Gastrocnemius medialis (tissue), 4 donors: ENCODE results near the gene PPP2R1B. TPM values are rescaled to one million over a fixed set of nuclear protein-coding genes. Genes with fewer than 3 reads are reported as not detected.

Experiments
- ATAC-seq, 2 donors: fragments of 150-250 bp; one replicate each; pipeline ENCODE4 v1.9.1; 2016
- DNase-seq, 2 donors: peaks; one replicate each; pipeline ENCODE4 v3.0.0-alpha.2; 2019
- H3K27ac ChIP-seq, 4 donors: fragments of 200-600 bp; sonication (generic); 1 replicate in 1 of 4; 2 replicates in 3 of 4; pipeline ENCODE4 v1.5.1; 2016 to 2018; ENCODE audit warnings: mild to moderate bottlenecking in 2 of 4, moderate library complexity in 1 of 4
- H3K27me3 ChIP-seq, 3 donors: fragments of 200-600 bp; sonication (generic) in 2 of 3; 1 replicate in 1 of 3; 2 replicates in 2 of 3; pipeline versions ENCODE4 v1.5.1 to v1.6.0; 2016 to 2019; ENCODE audit warnings: mild to moderate bottlenecking in 1 of 3, moderate library complexity in 1 of 3
- H3K36me3 ChIP-seq, 2 donors: fragments of 200-600 bp; sonication (generic) in 1 of 2; one replicate each; pipeline ENCODE4 v1.5.1; 2017 to 2018
- H3K4me1 ChIP-seq, 2 donors: fragments of 200-600 bp; sonication (generic) in 1 of 2; one replicate each; pipeline ENCODE4 v1.5.1; 2016 to 2017; ENCODE audit warnings: mild to moderate bottlenecking in 2 of 2
- H3K4me3 ChIP-seq, 4 donors: fragments of 200-600 bp; sonication (generic) in 3 of 4; 1 replicate in 1 of 4; 2 replicates in 3 of 4; pipeline ENCODE4 v1.5.1; 2016 to 2019; ENCODE audit warnings: mild to moderate bottlenecking in 2 of 4
- H3K9me3 ChIP-seq, 3 donors: fragments of 200-600 bp; sonication (generic) in 2 of 3; 1 replicate in 1 of 3; 2 replicates in 2 of 3; pipeline ENCODE4 v1.5.1; 2016 to 2019
- CTCF ChIP-seq, 5 experiments: fragments of 450-650 bp in 3 of 5; fragments of 200-600 bp in 2 of 5; sonication (generic) in 2 of 5; IDR thresholded peaks in 4 of 5; conservative IDR thresholded peaks in 1 of 5; 1 replicate in 4 of 5; 2 replicates in 1 of 5; pipeline ENCODE4 v1.5.1; 2016 to 2019; ENCODE audit warnings: antibody characterized with exemption in 5 of 5, mild to moderate bottlenecking in 3 of 5, moderate library complexity in 3 of 5
- POLR2A ChIP-seq, 2 donors: fragments of 450-650 bp; IDR thresholded peaks; one replicate each; pipeline ENCODE4 v1.6.1; 2017; ENCODE audit warnings: antibody characterized with exemption in 2 of 2, mild to moderate bottlenecking in 2 of 2, moderate library complexity in 2 of 2
- in situ Hi-C, 4 donors: fragments of 200-750 bp; cut with MboI; loops; one replicate each; pipeline versions ENCODE4 v1.15.0 to v1.8.0; 2017; ENCODE audit warnings: low sequenced_read_pairs in 4 of 4
- intact Hi-C: fragments of 100-400 bp; cut with DNase I; formaldehyde crosslinking; loops from one replicate; pipeline ENCODE4 v1.15.1; 2023; ENCODE audit warnings: low total_unique reads
- total RNA-seq, 4 donors: library from RNA; depleted of rRNA; stranded (reverse); fragments of >200 nt; gene quantifications; one replicate each; pipeline versions ENCODE4 v1.1.0 to v1.2.3, GENCODE V29; 2016

Gene PPP2R1B
- total RNA-seq, 4 donors from 2014 or later: 7.3 to 16.0 (median 9.4) TPM

GRCh38 chr11:111694851-111695250, 71.3 kb downstream of the PPP2R1B start:
- peak overlapping the region; percentile 65 to 81 (median 68) for H3K27ac ChIP-seq
- DNase-seq (peak in 1 of 2 donors; percentile 40), ATAC-seq (peak; percentile 68 to 84)
- no peaks in the 10 kb centered on the region for H3K36me3 ChIP-seq
- intact Hi-C loops (loop anchor here (1.0 to 5.0 kb wide), 3 partner anchors 16 to 93 kb away; partner anchors contain the start of gene SIK2), in situ Hi-C loops (no loop called here)
- TF ChIP-seq CTCF (IDR thresholded peaks at IDR 0.05 in 4 of 5, conservative IDR thresholded peaks at IDR 0.05 in 1 of 5): no peak
- no peak for TF ChIP-seq POLR2A (IDR thresholded peaks at IDR 0.05)
- H3K27me3 ChIP-seq: no peaks in the 10 kb centered on the region
- no peaks in the 10 kb centered on the region for H3K9me3 ChIP-seq
- peaks cover 33 to 56% of the 10 kb centered on the region in 2 donors for H3K4me1 ChIP-seq
- H3K4me3 ChIP-seq: peak overlapping the region in 1 of 4 donors; percentile 0

- in situ Hi-C loops: no loop called here
- Histone ChIP-seq H3K4me1 (peaks cover 24 to 41% of the 10 kb centered on the region in 2 donors), H3K27me3 (no peaks in the 10 kb centered on the region), H3K27ac (peak overlapping the region; percentile 65 to 81 (median 68)), H3K4me3 (no peak overlapping the region), H3K36me3 (peaks cover 0 to 12% of the 10 kb centered on the region in 2 donors), H3K9me3 (no peaks in the 10 kb centered on the region)
- DNase-seq (no peak), ATAC-seq (peak in 1 of 2 donors; percentile 44)
- intact Hi-C loops: no loop called here
- TF ChIP-seq POLR2A (IDR thresholded peaks at IDR 0.05): no peak
- TF ChIP-seq CTCF (IDR thresholded peaks at IDR 0.05 in 4 of 5, conservative IDR thresholded peaks at IDR 0.05 in 1 of 5): no peak
These were observed 72.8 kb downstream of the PPP2R1B start for GRCh38 chr11:111693224-111693937.

GRCh38 chr11:111691741-111692140, 74.4 kb downstream of the PPP2R1B start:
- Histone ChIP-seq H3K36me3 (peaks cover 0 to 20% of the 10 kb centered on the region in 2 donors), H3K4me1 (peaks cover 24 to 28% of the 10 kb centered on the region in 2 donors), H3K9me3 (no peaks in the 10 kb centered on the region), H3K27me3 (no peaks in the 10 kb centered on the region), H3K27ac (peak overlapping the region in 2 of 4 donors; percentile 22 to 81), H3K4me3 (no peak overlapping the region)
- intact Hi-C loops: no loop called here
- TF ChIP-seq CTCF (IDR thresholded peaks at IDR 0.05 in 4 of 5, conservative IDR thresholded peaks at IDR 0.05 in 1 of 5) (no peak), POLR2A (IDR thresholded peaks at IDR 0.05) (no peak)
- ATAC-seq (no peak), DNase-seq (no peak)
- in situ Hi-C loops: no loop called here

- H3K27me3 ChIP-seq: no peaks in the 10 kb centered on the region
- no peak for TF ChIP-seq CTCF (IDR thresholded peaks at IDR 0.05 in 4 of 5, conservative IDR thresholded peaks at IDR 0.05 in 1 of 5)
- H3K9me3 ChIP-seq: no peaks in the 10 kb centered on the region
- H3K4me1 ChIP-seq: peaks cover 22 to 24% of the 10 kb centered on the region in 2 donors
- ATAC-seq (no peak), DNase-seq (no peak)
- intact Hi-C loops: no loop called here
- peaks cover 0 to 20% of the 10 kb centered on the region in 2 donors for H3K36me3 ChIP-seq
- in situ Hi-C loops: no loop called here
- no peak overlapping the region for H3K4me3 ChIP-seq
- H3K27ac ChIP-seq: peak overlapping the region in 3 of 4 donors; percentile 18 to 81 (median 22)
These were observed 75.0 kb downstream of the PPP2R1B start for GRCh38 chr11:111691176-111691575.
